Endothelial cell (in vitro differentiated cells): ENCODE data around the gene DISC1. TPM values are rescaled to one million over a fixed set of nuclear protein-coding genes. Genes with fewer than 3 reads are reported as not detected.

Source experiments
- DNase-seq: peaks from one replicate; pipeline ENCODE4 v3.0.0; 2021; ENCODE audit warnings: low spot score
- H3K27ac Mint-ChIP-seq: one replicate; pipeline ENCODE4 v1.8.0; 2021; ENCODE audit warnings: mixed read lengths, inconsistent platforms; ENCODE audit not compliant: unreplicated experiment
- H3K27me3 Mint-ChIP-seq: one replicate; pipeline ENCODE4 v1.8.0; 2021; ENCODE audit warnings: mild to moderate bottlenecking, moderate library complexity, mixed read lengths, inconsistent platforms; ENCODE audit not compliant: unreplicated experiment
- H3K36me3 Mint-ChIP-seq: one replicate; pipeline ENCODE4 v1.8.0; 2021; ENCODE audit warnings: mild to moderate bottlenecking, low read depth, mixed read lengths, inconsistent platforms; ENCODE audit not compliant: unreplicated experiment
- H3K4me1 Mint-ChIP-seq: one replicate; pipeline ENCODE4 v1.8.0; 2021; ENCODE audit warnings: mild to moderate bottlenecking, mixed read lengths, inconsistent platforms; ENCODE audit not compliant: unreplicated experiment
- H3K4me3 Mint-ChIP-seq: one replicate; pipeline ENCODE4 v1.8.0; 2021; ENCODE audit warnings: mild to moderate bottlenecking, mixed read lengths, inconsistent platforms; ENCODE audit not compliant: unreplicated experiment
- H3K9me3 Mint-ChIP-seq: one replicate; pipeline ENCODE4 v1.8.0; 2021; ENCODE audit warnings: mixed read lengths, inconsistent platforms; ENCODE audit not compliant: unreplicated experiment
- CTCF ChIP-seq: fragments of 200-600 bp; sonication (generic); IDR thresholded peaks from one replicate; pipeline ENCODE4 v1.5.0; 2021; ENCODE audit warnings: antibody characterized with exemption; ENCODE audit not compliant: unreplicated experiment
- total RNA-seq: library from RNA; stranded (reverse); fragmentation: NEBNext Ultra II Directional; extraction: Animal tissue kit (Norgen Biotek cat#: 25700); gene quantifications from one replicate; pipeline ENCODE4 v1.2.1, GENCODE V29; 2021; ENCODE audit not compliant: unreplicated experiment

DISC1 gene
- total RNA-seq, 1 donor from 2014 or later: 82.5 TPM

- TF ChIP-seq CTCF: no peak
- no peak overlapping the region for H3K4me3 Mint-ChIP-seq
- DNase-seq: no peak
Measured at GRCh38 chr1:232045139-232045994, 418.8 kb downstream of the DISC1 start.

GRCh38 chr1:232046451-232047306 lies 420.1 kb downstream of the DISC1 start:
- no peaks in the 10 kb centered on the region for H3K27me3 Mint-ChIP-seq
- H3K9me3 Mint-ChIP-seq: no peaks in the 10 kb centered on the region
- H3K27ac Mint-ChIP-seq: no peak overlapping the region
- TF ChIP-seq CTCF: no peak
- no peak overlapping the region for H3K4me3 Mint-ChIP-seq
- no peak for DNase-seq
- H3K36me3 Mint-ChIP-seq: no peaks in the 10 kb centered on the region
- peaks cover 13% of the 10 kb centered on the region for H3K4me1 Mint-ChIP-seq

More at GRCh38 chr1:232045139-232045994, 418.8 kb downstream of the DISC1 start:
- peaks cover 11% of the 10 kb centered on the region for H3K4me1 Mint-ChIP-seq
- no peaks in the 10 kb centered on the region for H3K9me3 Mint-ChIP-seq
- no peaks in the 10 kb centered on the region for H3K36me3 Mint-ChIP-seq
- H3K27me3 Mint-ChIP-seq: no peaks in the 10 kb centered on the region
- H3K27ac Mint-ChIP-seq: no peak overlapping the region

GRCh38 chr1:232047473-232047872 lies 420.9 kb downstream of the DISC1 start:
- no peaks in the 10 kb centered on the region for H3K36me3 Mint-ChIP-seq
- no peak overlapping the region for H3K4me3 Mint-ChIP-seq
- peaks cover 13% of the 10 kb centered on the region for H3K4me1 Mint-ChIP-seq
- no peak for DNase-seq
- H3K27me3 Mint-ChIP-seq: no peaks in the 10 kb centered on the region
- no peak overlapping the region for H3K27ac Mint-ChIP-seq
- H3K9me3 Mint-ChIP-seq: no peaks in the 10 kb centered on the region
- TF ChIP-seq CTCF: no peak

- no peaks in the 10 kb centered on the region for H3K9me3 Mint-ChIP-seq
- no peaks in the 10 kb centered on the region for H3K27me3 Mint-ChIP-seq
- H3K27ac Mint-ChIP-seq: no peak overlapping the region
- DNase-seq: no peak
- peaks cover 6% of the 10 kb centered on the region for H3K4me1 Mint-ChIP-seq
- no peak overlapping the region for H3K4me3 Mint-ChIP-seq
- no peak for TF ChIP-seq CTCF
- H3K36me3 Mint-ChIP-seq: no peaks in the 10 kb centered on the region
Measured at GRCh38 chr1:232048481-232048880, 421.9 kb downstream of the DISC1 start.

- Mint-ChIP-seq H3K4me1 (peaks cover 6% of the 10 kb centered on the region), H3K9me3 (no peaks in the 10 kb centered on the region), H3K4me3 (no peak overlapping the region), H3K27me3 (no peaks in the 10 kb centered on the region), H3K27ac (no peak overlapping the region), H3K36me3 (no peaks in the 10 kb centered on the region)
- TF ChIP-seq CTCF: no peak
- no peak for DNase-seq
Measured at GRCh38 chr1:232049335-232049734, 422.7 kb downstream of the DISC1 start.
